Cardiac muscle cell (in vitro differentiated cells and primary cell): ENCODE data around the gene ZSCAN21. TPM values are rescaled to one million over a fixed set of nuclear protein-coding genes. Genes with fewer than 3 reads are reported as not detected.

Source experiments
- DNase-seq, 2 donors: peaks; one replicate each; pipeline versions ENCODE4 v3.0.0 to v3.0.0-alpha.2; 2010 to 2017; ENCODE audit warnings: low read depth in 1 of 2, low spot score in 1 of 2
- H3K27ac ChIP-seq: fragments of 200-600 bp; sonication (generic); 2 replicates; pipeline ENCODE4 v1.5.1; 2016
- H3K27me3 ChIP-seq: fragments of 200-600 bp; sonication (generic); 2 replicates; pipeline ENCODE4 v1.6.0; 2016; ENCODE audit warnings: control low read depth
- H3K36me3 ChIP-seq: fragments of 200-600 bp; sonication (generic); 2 replicates; pipeline ENCODE4 v1.5.1; 2016; ENCODE audit warnings: control low read depth
- H3K4me1 ChIP-seq: fragments of 200-600 bp; sonication (generic); 2 replicates; pipeline ENCODE4 v1.8.1; 2017; ENCODE audit warnings: low read depth, mild to moderate bottlenecking, mixed run types
- H3K4me3 ChIP-seq: fragments of 200-600 bp; sonication (generic); 2 replicates; pipeline ENCODE4 v1.5.1; 2016; ENCODE audit warnings: mild to moderate bottlenecking
- H3K9me3 ChIP-seq: fragments of 200-600 bp; sonication (generic); 2 replicates; pipeline ENCODE4 v1.5.1; 2017; ENCODE audit warnings: low read depth, mild to moderate bottlenecking, control low read depth
- polyA plus RNA-seq: library from polyadenylated mRNA; unstranded; fragments of >200 nt; fragmentation: Nextera tagmentation; extraction: Ambion mirVana; gene quantifications from 2 replicates; pipeline ENCODE4 v1.2.1, GENCODE V29; 2016
- total RNA-seq: library from RNA; depleted of rRNA; stranded (reverse); fragments of >200 nt; gene quantifications from 2 replicates; pipeline ENCODE4 v1.2.3, GENCODE V29; 2016
- TF ChIP-seq, protein P1 (sequence below): IDR thresholded peaks from 2 replicates; pipeline ENCODE4 v1.5.1; 2012; ENCODE audit warnings: low read depth, mild to moderate bottlenecking, low read length

The ZSCAN21 gene
- total and polyA plus RNA-seq, 2 experiments from 2014 or later, result 11.3 to 23.3 TPM

DNA sequence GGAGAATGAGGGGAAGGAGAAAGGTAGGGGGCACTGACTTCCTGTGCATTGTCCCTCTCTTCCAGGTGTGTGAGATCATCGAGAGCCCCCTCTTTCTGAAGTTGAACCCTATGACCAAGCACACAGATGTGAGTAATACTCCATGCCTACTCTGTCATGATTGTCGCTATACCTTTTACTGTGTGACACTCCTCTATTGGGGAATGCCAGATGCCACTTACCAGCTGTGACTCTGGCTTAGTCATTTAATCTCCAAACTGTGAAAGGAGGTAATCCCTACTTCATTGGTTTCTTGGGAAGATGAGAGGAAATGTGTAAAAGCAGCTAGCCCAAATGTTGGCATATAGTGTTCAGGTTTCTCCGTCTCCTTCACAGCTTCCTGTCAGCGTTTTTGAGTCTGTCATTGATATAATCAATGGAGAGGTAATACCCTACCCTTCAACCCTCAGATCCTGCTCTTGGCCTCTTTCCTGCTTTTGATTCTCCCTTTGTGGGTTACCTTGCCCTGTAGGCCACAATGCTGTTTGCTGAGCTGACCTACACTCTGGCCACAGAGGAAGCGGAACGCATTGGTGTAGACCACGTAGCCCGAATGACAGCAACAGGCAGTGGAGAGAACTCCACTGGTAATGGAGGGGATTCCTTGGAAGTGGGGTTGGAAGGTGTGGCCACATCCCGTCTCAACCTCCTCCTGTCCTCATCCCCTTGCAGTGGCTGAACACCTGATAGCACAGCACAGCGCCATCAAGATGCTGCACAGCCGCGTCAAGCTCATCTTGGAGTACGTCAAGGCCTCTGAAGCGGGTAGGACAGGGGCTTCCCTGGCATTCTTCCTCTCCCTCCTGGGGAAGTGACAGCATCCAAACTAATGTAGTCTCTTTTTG lies 41.2 kb downstream of the ZSCAN21 start:
- Histone ChIP-seq H3K27ac (no peak overlapping the region), H3K27me3 (no peaks in the 10 kb centered on the region), H3K4me1 (peaks cover 2% of the 10 kb centered on the region), H3K4me3 (no peak overlapping the region), H3K36me3 (peaks cover 53% of the 10 kb centered on the region), H3K9me3 (no peaks in the 10 kb centered on the region)
- DNase-seq, result no peak
- TF ChIP-seq, protein P1, sequence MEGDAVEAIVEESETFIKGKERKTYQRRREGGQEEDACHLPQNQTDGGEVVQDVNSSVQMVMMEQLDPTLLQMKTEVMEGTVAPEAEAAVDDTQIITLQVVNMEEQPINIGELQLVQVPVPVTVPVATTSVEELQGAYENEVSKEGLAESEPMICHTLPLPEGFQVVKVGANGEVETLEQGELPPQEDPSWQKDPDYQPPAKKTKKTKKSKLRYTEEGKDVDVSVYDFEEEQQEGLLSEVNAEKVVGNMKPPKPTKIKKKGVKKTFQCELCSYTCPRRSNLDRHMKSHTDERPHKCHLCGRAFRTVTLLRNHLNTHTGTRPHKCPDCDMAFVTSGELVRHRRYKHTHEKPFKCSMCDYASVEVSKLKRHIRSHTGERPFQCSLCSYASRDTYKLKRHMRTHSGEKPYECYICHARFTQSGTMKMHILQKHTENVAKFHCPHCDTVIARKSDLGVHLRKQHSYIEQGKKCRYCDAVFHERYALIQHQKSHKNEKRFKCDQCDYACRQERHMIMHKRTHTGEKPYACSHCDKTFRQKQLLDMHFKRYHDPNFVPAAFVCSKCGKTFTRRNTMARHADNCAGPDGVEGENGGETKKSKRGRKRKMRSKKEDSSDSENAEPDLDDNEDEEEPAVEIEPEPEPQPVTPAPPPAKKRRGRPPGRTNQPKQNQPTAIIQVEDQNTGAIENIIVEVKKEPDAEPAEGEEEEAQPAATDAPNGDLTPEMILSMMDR, result no peak

- H3K4me1 ChIP-seq, result peaks cover 2% of the 10 kb centered on the region
- H3K27me3 ChIP-seq, result no peaks in the 10 kb centered on the region
- TF ChIP-seq, protein P1, result no peak
- H3K27ac ChIP-seq, result no peak overlapping the region
- no peak overlapping the region for H3K4me3 ChIP-seq
- no peak for DNase-seq
- H3K9me3 ChIP-seq, result no peaks in the 10 kb centered on the region
- peaks cover 62% of the 10 kb centered on the region for H3K36me3 ChIP-seq
Measured at GRCh38 chr7:100091411-100092181, 42.0 kb downstream of the ZSCAN21 start.

DNA sequence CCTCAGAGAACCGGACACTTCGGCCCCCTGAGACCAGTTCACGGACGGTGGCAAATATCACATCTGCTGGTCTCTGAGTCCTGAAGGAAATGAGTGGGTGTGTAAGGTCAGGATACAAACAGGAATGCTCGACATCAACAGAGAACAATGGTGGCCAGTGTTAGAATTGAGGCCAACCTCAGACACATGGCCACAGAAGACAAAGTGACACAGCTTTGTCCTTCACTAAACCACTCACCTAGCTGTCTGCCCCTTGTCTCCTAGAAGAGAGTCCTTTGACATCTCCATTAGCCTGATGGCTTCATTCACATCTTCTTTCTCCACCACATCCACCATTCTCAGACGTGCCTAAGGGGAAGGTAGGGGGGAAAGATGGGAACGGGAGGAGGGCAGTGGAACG lies 43.5 kb downstream of the ZSCAN21 start:
- H3K4me3 ChIP-seq, result no peak overlapping the region
- no peaks in the 10 kb centered on the region for H3K9me3 ChIP-seq
- TF ChIP-seq, protein P1, result no peak
- H3K27me3 ChIP-seq, result no peaks in the 10 kb centered on the region
- peaks cover 2% of the 10 kb centered on the region for H3K4me1 ChIP-seq
- DNase-seq, result no peak
- H3K36me3 ChIP-seq, result peaks cover 75% of the 10 kb centered on the region
- H3K27ac ChIP-seq, result no peak overlapping the region

- Histone ChIP-seq H3K27ac (no peak overlapping the region), H3K4me3 (no peak overlapping the region), H3K4me1 (peaks cover 2% of the 10 kb centered on the region), H3K27me3 (no peaks in the 10 kb centered on the region), H3K36me3 (peaks cover 79% of the 10 kb centered on the region), H3K9me3 (no peaks in the 10 kb centered on the region)
- DNase-seq, result no peak
- TF ChIP-seq, protein P1, result no peak
Measured at GRCh38 chr7:100093498-100093897, 43.9 kb downstream of the ZSCAN21 start.

GRCh38 chr7:100093925-100094486 lies 44.4 kb downstream of the ZSCAN21 start:
- H3K36me3 ChIP-seq, result peaks cover 84% of the 10 kb centered on the region
- TF ChIP-seq, protein P1, result no peak
- no peaks in the 10 kb centered on the region for H3K27me3 ChIP-seq
- H3K27ac ChIP-seq, result no peak overlapping the region
- H3K4me3 ChIP-seq, result no peak overlapping the region
- no peak for DNase-seq
- H3K9me3 ChIP-seq, result no peaks in the 10 kb centered on the region
- H3K4me1 ChIP-seq, result peaks cover 2% of the 10 kb centered on the region
